Gastroesophageal sphincter (tissue), 3 donors: ENCODE measurements around the gene POU2AF3.

Experiments
- CTCF ChIP-seq, 4 experiments: fragments of 200-600 bp in 2 of 4; fragments of 450-650 bp in 2 of 4; sonication (generic) in 1 of 4; IDR thresholded peaks; one replicate each; pipeline ENCODE4 v1.5.1; 2017 to 2019; ENCODE audit warnings: antibody characterized with exemption in 4 of 4, mild to moderate bottlenecking in 2 of 4, moderate library complexity in 2 of 4
- EP300 ChIP-seq: sonication (generic); formaldehyde crosslinking; IDR thresholded peaks from one replicate; pipeline ENCODE4 v1.6.1; 2017; ENCODE audit warnings: antibody characterized with exemption, mild to moderate bottlenecking
- POLR2A ChIP-seq, 2 donors: fragments of 450-650 bp; IDR thresholded peaks; one replicate each; pipeline ENCODE4 v1.6.1; 2017; ENCODE audit warnings: antibody characterized with exemption in 2 of 2, mild to moderate bottlenecking in 2 of 2, moderate library complexity in 1 of 2
- POLR2AphosphoS5 ChIP-seq: sonication (generic); formaldehyde crosslinking; IDR thresholded peaks from one replicate; pipeline ENCODE4 v1.6.1; 2017; ENCODE audit warnings: antibody characterized with exemption

- TF ChIP-seq POLR2AphosphoS5 (no peak), CTCF (IDR thresholded peaks at IDR 0.05) (no peak), POLR2A (IDR thresholded peaks at IDR 0.05) (no peak), EP300 (no peak)
These were observed 38.5 kb upstream of the POU2AF3 start for GRCh38 chr11:111259896-111260295.
